ENCODE measurements around the gene RBMS1. TPM values are rescaled to one million over a fixed set of nuclear protein-coding genes. Genes with fewer than 3 reads are reported as not detected.

Gene RBMS1
- total RNA-seq, 1 donor: 121 TPM

DNA sequence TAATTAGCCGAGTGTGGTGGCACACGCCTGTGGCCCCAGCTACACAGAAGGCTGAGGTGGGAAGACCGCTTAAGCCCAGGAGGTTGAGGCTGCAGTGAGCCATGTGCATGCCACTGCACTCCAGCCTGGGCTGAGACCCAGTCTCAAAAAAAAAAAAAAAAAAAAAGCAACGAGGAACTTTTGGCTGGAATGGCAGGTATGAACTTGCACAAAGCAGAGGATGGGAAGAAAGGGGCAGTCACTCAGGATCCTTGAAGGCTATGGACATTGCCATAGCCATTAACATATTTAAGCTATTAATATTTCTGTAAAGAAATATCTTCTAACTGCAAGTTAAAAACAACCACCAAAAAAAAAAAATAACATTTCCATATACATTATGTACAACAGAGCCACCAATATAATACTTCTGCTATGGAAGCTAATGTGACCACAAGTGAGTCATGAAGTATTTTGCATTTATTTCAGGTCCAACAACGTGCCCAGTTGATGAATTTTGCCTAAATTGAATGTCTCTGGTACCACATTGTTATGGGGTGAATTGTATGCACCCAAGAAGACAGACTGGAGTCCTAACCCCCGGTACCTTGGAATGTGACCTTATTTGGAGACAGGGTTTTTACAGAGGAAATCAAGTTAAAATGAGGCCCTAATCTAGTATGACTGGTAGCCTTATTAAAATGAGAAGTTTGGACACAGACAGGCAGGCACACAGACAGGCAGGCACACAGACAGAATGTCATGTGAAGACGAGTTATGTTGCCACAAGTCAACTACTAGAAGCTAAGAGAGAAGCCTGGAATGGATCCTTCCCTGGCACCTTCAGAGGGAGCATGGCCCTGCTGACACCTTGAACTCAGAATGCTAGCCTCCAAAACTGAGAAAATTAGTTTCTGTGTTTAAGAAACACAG lies 102.8 kb downstream of the RBMS1 start:
- no peak overlapping the region for H3K4me3 ChIP-seq (ENCODE audit: low read depth, low read length)
- TF ChIP-seq, protein P1, sequence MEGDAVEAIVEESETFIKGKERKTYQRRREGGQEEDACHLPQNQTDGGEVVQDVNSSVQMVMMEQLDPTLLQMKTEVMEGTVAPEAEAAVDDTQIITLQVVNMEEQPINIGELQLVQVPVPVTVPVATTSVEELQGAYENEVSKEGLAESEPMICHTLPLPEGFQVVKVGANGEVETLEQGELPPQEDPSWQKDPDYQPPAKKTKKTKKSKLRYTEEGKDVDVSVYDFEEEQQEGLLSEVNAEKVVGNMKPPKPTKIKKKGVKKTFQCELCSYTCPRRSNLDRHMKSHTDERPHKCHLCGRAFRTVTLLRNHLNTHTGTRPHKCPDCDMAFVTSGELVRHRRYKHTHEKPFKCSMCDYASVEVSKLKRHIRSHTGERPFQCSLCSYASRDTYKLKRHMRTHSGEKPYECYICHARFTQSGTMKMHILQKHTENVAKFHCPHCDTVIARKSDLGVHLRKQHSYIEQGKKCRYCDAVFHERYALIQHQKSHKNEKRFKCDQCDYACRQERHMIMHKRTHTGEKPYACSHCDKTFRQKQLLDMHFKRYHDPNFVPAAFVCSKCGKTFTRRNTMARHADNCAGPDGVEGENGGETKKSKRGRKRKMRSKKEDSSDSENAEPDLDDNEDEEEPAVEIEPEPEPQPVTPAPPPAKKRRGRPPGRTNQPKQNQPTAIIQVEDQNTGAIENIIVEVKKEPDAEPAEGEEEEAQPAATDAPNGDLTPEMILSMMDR (IDR thresholded peaks at IDR 0.05; ENCODE audit: insufficient read depth, low read depth, low read length): no peak
- no peak for DNase-seq (ENCODE audit: low read depth)

DNA sequence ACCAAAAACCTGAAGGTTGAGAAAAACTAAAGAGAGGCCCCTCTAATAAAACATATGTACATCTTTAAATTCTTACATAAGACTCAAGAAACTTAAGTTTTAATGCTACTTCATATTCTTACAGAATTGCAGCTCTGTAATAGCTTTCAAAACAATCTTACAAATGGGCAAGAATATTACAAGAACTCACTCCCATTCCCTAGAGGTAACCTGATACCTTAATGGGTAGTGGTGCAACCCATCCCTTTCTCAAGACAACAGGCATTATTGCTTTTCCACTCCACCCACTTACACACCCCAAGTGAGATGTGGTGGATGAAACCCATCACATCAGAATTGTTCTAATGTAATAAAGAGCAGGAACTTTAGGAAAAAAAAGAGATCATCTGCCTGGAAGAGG lies 103.7 kb downstream of the RBMS1 start:
- DNase-seq (ENCODE audit: low read depth): peak; percentile 73
- H3K4me3 ChIP-seq (ENCODE audit: low read depth, low read length): no peak overlapping the region
- TF ChIP-seq, protein P1 (IDR thresholded peaks at IDR 0.05; ENCODE audit: insufficient read depth, low read depth, low read length): no peak

DNA sequence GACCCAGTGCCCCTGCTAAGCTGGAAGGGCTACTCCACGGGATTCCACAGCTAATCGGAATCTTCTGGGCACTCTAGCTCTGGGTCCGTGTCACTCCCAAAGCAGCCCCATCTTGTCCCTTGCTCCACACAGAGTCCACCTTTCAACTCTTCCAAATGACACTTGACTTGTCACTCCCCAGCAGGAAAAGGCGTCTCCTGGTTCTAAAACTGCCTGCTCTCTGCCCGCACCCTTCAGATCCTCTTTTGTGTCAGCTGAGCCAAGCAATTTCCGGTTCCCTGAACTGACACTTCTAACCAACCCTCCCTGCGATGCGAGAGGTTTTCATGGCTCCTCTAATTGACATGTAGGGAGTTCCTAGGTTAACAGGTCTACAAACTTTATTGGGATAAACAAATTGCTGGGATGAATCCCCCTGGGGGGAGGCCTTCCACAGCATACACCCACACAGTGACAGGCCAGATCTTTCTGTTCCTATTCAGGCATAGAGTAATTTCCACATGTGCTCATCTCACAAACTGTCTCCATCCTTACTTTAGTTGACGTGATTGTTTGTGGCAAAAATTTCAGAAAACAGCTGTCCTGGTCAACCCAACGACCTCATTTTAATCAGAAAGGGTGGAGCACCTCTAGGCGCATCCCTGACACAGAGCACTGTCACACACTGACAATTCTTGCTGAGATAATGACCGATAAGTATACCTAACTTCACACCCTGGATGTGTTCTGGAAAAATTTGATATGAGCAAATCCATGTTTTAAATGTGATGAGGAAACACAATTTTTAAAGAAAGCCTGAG lies 104.9 kb downstream of the RBMS1 start:
- no peak for DNase-seq (ENCODE audit: low read depth)
- TF ChIP-seq, protein P1 (IDR thresholded peaks at IDR 0.05; ENCODE audit: insufficient read depth, low read depth, low read length): no peak
- peak overlapping the region; percentile 9 for H3K4me3 ChIP-seq (ENCODE audit: low read depth, low read length)

DNA sequence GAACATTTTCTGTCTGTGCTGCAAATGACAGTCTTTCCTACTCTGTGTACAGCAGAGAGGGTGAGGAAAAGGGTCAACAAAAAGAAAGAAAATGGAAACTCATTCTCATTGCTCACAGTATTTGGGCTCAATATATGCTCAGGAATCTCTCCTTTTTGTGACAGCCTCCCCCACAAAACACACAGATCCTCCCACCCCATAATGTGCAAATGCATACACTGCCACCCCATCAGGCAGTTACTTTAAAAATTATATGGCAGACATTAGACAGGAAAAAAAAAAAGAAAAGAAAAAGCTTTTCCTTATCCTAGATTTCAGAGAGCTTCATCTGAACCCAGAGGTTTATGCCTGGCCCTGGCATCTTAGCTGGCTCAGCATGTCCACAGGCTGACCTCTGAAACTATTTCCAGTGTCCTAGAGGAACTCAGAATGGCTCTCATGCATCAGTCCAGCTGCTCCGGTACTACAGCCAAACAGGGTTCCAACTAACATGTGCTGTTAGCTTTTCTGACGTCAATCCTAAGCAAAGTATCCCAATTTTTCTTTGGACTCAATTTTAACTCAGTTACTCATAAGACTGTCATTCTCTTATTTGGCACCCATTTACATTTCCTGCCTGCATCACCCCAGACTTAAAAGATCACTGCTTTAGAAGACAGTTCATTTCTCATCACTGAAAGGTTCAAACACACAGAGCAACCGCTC lies 105.9 kb downstream of the RBMS1 start:
- TF ChIP-seq, protein P1 (IDR thresholded peaks at IDR 0.05; ENCODE audit: insufficient read depth, low read depth, low read length): no peak
- peak overlapping the region; percentile 9 for H3K4me3 ChIP-seq (ENCODE audit: low read depth, low read length)
- DNase-seq (ENCODE audit: low read depth): peak; percentile 97

DNA sequence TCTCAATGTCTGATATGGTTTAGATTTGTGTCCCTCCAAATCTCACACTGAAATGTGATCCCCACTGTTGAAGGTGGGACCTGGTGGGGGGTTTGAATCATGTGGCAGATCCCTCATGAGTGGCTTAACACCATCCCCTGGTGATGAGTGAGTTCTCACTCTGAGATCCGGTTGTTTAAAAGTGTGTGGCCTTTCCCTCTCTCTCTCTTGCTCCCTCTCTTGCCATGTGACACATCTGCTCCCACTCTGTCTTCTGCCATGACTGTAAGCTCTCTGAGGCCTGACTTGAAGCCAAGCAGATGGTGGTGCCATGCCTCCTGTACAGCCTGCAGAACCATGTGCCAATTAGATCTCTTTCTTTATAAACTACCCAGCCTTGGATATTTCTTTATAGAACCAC lies 108.8 kb downstream of the RBMS1 start:
- TF ChIP-seq, protein P1 (IDR thresholded peaks at IDR 0.05; ENCODE audit: insufficient read depth, low read depth, low read length): no peak
- DNase-seq (ENCODE audit: low read depth): no peak
- H3K4me3 ChIP-seq (ENCODE audit: low read depth, low read length): no peak overlapping the region

- TF ChIP-seq, protein P1 (IDR thresholded peaks at IDR 0.05; ENCODE audit: insufficient read depth, low read depth, low read length): no peak
- no peak overlapping the region for H3K4me3 ChIP-seq (ENCODE audit: low read depth, low read length)
- DNase-seq (ENCODE audit: low read depth): peak; percentile 70
Measured at GRCh38 chr2:160381425-160381951, 112.1 kb downstream of the RBMS1 start.

Measured in fibroblast of villous mesenchyme (primary cell).